NCI-H1105 (cell line): ENCODE measurements around the gene VANGL2.
A peak's percentile ranks its signal among the peaks of the same experiment; 100 is the strongest.

Experiments used
- DNase-seq: peaks from one replicate; lab custom pipeline; 2025; lab: John Stamatoyannopoulos, UW

The VANGL2 gene

GRCh38 chr1:160405331-160405877, 5.0 kb downstream of the VANGL2 start:
- no peak for DNase-seq

GRCh38 chr1:160406131-160406968, 6.0 kb downstream of the VANGL2 start:
- DNase-seq = no peak

- no peak for DNase-seq
Observed at GRCh38 chr1:160407839-160408801, 7.8 kb downstream of the VANGL2 start.

GRCh38 chr1:160408864-160409263, 8.5 kb downstream of the VANGL2 start:
- DNase-seq = no peak

- no peak for DNase-seq
Observed at GRCh38 chr1:160409486-160409885, 9.1 kb downstream of the VANGL2 start.

GRCh38 chr1:160410406-160411005, 10.1 kb downstream of the VANGL2 start:
- DNase-seq = peak; percentile 29

GRCh38 chr1:160411271-160412027, 11.1 kb downstream of the VANGL2 start:
- DNase-seq = no peak

- no peak for DNase-seq
Observed at GRCh38 chr1:160412028-160412362, 11.6 kb downstream of the VANGL2 start.

GRCh38 chr1:160413716-160414115, 13.4 kb downstream of the VANGL2 start:
- no peak for DNase-seq

- no peak for DNase-seq
Observed at GRCh38 chr1:160414881-160415280, 14.5 kb downstream of the VANGL2 start.

GRCh38 chr1:160415696-160416290, 15.4 kb downstream of the VANGL2 start:
- DNase-seq = no peak

- DNase-seq = no peak
Observed at GRCh38 chr1:160416369-160416768, 16.0 kb downstream of the VANGL2 start.

- DNase-seq = no peak
Observed at GRCh38 chr1:160418483-160418882, 18.1 kb downstream of the VANGL2 start.

- no peak for DNase-seq
Observed at GRCh38 chr1:160419150-160419837, 18.9 kb downstream of the VANGL2 start.

- DNase-seq = no peak
Observed at GRCh38 chr1:160419838-160420169, 19.4 kb downstream of the VANGL2 start.

GRCh38 chr1:160420881-160421842, 20.8 kb downstream of the VANGL2 start:
- no peak for DNase-seq

- DNase-seq = no peak
Observed at GRCh38 chr1:160421881-160422280, 21.5 kb downstream of the VANGL2 start.

- DNase-seq = no peak
Observed at GRCh38 chr1:160423966-160424365, 23.6 kb downstream of the VANGL2 start.

GRCh38 chr1:160425847-160426246, 25.5 kb downstream of the VANGL2 start:
- DNase-seq = no peak
